ENCODE data around the gene STPG4. TPM values are rescaled to one million over a fixed set of nuclear protein-coding genes. Genes with fewer than 3 reads are reported as not detected.
"Not testable (repeated sequence)": the region's sequence is repeated elsewhere in the genome, so short reads cannot be mapped to it uniquely, and the experiment has no call there.

Gene STPG4
- total RNA-seq, 1 donor, result 2.2 TPM

DNA sequence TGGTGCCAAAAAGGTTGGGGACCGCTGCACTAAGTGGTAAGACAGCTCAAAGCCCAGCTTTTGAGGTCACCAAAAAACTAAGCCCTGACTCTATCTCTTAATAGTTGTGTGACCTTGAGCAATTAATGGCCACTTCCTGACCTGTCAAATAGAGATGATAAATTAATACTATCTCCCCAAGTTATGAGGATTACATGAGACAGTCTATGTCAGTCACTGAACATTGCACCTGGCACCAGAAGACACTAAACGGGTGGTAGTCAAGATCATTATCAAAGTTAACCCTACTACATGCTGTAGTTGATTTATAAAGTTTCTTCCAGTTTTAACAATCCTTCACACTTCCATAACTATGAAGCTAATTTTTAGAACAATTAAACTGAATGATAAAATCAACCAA lies 36.5 kb downstream of the STPG4 start:
- no peak for DNase-seq (ENCODE audit: low read depth)
- H3K4me3 ChIP-seq (ENCODE audit: low read depth, low read length), result no peak overlapping the region
- TF ChIP-seq CTCF (IDR thresholded peaks at IDR 0.05; ENCODE audit: insufficient read depth, low read depth, low read length), result no peak

DNA sequence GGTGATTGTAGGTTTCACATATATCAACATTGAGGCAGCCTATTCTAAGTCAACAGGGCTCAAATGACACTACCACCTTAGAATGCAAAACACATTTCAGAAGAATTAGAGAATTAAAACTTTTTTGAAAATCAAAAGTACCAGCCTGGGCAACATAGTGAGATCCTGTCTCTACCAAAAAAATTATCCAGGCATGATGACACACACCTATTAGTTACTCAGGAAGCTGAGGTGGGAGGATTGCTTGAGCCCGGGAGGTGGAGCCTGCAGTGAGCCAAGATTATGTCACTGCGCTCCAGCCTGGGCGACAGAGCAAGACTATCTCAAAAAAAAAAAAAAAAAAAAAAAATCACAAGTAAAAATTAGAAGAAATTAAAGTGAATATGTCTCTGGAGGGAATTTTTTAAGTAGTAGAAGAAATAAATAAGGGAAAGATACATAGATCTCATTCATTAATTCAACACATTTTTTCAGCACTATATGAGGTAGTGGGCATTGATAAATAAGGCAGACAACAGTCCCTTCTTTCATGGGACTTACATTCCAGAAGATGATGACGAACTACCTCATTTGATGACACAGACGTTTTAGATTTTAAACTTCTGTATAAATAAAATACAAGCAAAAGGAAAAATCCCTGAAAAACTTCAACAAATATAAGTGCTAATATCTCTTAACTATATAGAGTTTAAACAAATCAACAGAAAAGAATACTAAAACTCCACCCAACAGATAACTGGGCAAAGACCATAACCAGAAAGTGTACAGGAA lies 42.3 kb downstream of the STPG4 start:
- DNase-seq (ENCODE audit: low read depth), result no peak
- H3K4me3 ChIP-seq (ENCODE audit: low read depth, low read length), result no peak overlapping the region
- TF ChIP-seq CTCF (IDR thresholded peaks at IDR 0.05; ENCODE audit: insufficient read depth, low read depth, low read length), result no peak

- TF ChIP-seq CTCF (IDR thresholded peaks at IDR 0.05; ENCODE audit: insufficient read depth, low read depth, low read length), result no peak
- no peak overlapping the region for H3K4me3 ChIP-seq (ENCODE audit: low read depth, low read length)
- DNase-seq (ENCODE audit: low read depth), result no peak
Observed at GRCh38 chr2:47109680-47110079, 45.4 kb downstream of the STPG4 start.

GRCh38 chr2:47109007-47109375 lies 46.1 kb downstream of the STPG4 start:
- no peak for DNase-seq (ENCODE audit: low read depth)
- TF ChIP-seq CTCF (IDR thresholded peaks at IDR 0.05; ENCODE audit: insufficient read depth, low read depth, low read length), result no peak

DNA sequence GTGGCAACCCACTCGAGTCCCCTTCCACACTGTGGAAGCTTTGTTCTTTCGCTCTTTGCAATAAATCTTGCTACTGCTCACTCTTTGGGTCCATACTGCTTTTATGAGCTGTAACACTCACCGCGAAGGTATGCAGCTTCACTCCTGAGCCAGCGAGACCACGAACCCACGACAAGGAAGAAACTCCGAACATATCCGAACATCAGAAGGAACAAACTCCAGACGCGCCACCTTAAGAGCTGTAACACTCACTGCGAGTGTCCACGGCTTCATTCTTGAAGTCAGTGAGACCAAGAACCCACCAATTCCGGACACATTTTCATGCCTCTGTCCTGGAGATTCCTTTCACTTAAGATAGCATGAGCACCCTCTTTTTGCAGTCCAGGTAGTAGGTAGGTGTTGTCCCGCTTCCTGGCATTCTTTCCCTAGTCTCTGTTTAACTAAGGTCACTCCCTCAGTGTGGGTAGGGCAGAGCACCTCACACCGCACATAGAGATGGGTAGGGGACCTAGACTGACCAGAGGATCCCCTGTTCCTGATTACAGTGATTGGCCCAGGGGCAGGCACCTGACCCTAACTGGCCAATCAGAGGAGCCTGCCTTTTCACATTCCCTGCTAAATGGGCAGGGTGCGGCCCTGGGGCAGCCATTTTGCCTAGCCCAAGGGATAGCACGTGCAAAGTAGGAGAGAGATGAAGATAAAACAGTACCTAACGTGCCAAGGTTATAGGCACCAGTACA lies 46.7 kb downstream of the STPG4 start:
- DNase-seq (ENCODE audit: low read depth); H3K4me3 ChIP-seq (ENCODE audit: low read depth, low read length): not testable (repeated sequence)

More at GRCh38 chr2:47109007-47109375, 46.1 kb downstream of the STPG4 start:
- H3K4me3 ChIP-seq (ENCODE audit: low read depth, low read length), result no peak overlapping the region

- H3K4me3 ChIP-seq (ENCODE audit: low read depth, low read length); DNase-seq (ENCODE audit: low read depth): not testable (repeated sequence)
Observed at GRCh38 chr2:47107201-47107600, 47.9 kb downstream of the STPG4 start.

DNA sequence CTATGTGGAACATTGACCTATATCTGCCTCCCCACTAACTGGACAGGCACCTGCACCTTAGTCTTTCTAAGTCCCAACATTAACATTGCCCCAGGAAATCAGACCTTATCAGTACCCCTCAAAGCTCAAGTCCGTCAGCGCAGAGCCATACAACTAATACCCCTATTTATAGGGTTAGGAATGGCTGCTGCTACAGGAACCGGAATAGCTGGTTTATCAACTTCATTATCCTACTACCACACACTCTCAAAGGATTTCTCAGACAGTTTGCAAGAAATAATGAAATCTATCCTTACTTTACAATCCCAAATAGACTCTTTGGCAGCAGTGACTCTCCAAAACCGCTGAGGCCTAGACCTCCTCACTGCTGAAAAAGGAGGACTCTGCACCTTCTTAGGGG lies 48.9 kb downstream of the STPG4 start:
- not testable (repeated sequence) for H3K4me3 ChIP-seq (ENCODE audit: low read depth, low read length)

GRCh38 chr2:47099712-47100111 lies 55.4 kb downstream of the STPG4 start:
- not testable (repeated sequence) for DNase-seq (ENCODE audit: low read depth); H3K4me3 ChIP-seq (ENCODE audit: low read depth, low read length)

More for the DNA sequence above, 48.9 kb downstream of the STPG4 start:
- DNase-seq (ENCODE audit: low read depth), result not testable (repeated sequence)

- TF ChIP-seq CTCF (IDR thresholded peaks at IDR 0.05; ENCODE audit: insufficient read depth, low read depth, low read length), result no peak
- H3K4me3 ChIP-seq (ENCODE audit: low read depth, low read length), result no peak overlapping the region
- DNase-seq (ENCODE audit: low read depth), result no peak
Observed at GRCh38 chr2:47098953-47099352, 56.2 kb downstream of the STPG4 start.

All from fibroblast of villous mesenchyme (primary cell).